Ureter (tissue), 1 donor: ENCODE results near the gene UBN2. TPM values are rescaled to one million over a fixed set of nuclear protein-coding genes. Genes with fewer than 3 reads are reported as not detected.
A peak's percentile ranks its signal among the peaks of the same experiment; 100 is the strongest.
"Not testable (repeated sequence)": the region's sequence is repeated elsewhere in the genome, so short reads cannot be mapped to it uniquely, and the experiment has no call there.

ENCODE experiments used
- DNase-seq: peaks from one replicate; pipeline ENCODE4 v3.0.0-alpha.2; 2020; ENCODE audit warnings: low spot score
- total RNA-seq: library from RNA; stranded (reverse); gene quantifications from one replicate; pipeline ENCODE4 v1.2.4, GENCODE V29; 2023
- donor health status: DM: yes; HTN: yes; CAD: no.

Gene UBN2
- total RNA-seq: 36.1 TPM

DNA sequence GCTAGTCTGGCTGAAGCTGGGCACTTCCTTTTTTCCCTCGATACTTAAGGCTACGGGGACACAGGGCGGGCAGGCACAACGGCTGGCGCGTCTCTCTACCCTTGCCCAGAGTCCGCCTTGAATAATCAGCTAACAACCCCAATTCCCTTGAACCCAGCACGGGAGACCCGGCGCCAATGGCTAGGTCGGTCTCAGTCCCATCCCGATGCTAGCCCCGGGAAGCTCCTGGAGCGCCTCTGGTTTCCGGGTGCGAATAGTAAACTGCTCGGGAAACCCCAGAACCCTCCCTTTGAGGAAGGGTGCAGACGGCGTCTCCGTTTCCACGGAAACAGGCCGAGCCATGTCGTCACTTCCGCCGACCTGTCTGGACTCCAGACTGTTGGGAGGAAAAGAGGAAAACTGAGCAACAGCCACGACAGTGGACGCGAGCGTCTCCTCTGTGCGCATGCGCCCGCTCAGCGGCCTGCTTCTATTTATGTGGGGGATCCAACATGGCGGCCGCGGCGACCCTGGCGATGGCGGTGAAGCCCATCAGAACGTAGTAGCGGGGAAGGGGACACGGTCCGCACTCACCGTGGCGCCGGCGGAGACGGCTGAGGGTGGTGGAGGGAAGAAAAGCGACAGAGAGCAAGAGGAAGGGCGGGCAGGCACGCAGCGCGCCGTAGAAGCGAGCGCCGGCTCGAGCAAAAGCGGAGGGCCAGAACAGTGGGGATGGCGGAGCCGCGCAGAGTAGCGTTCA lies at the start of gene UBN2:
UBN2 (plus strand) TSS at position 464 of the 739 bp plus-strand sequence; CDS start at position 712, 248 bp downstream.
- peak; percentile 97 for DNase-seq

DNA sequence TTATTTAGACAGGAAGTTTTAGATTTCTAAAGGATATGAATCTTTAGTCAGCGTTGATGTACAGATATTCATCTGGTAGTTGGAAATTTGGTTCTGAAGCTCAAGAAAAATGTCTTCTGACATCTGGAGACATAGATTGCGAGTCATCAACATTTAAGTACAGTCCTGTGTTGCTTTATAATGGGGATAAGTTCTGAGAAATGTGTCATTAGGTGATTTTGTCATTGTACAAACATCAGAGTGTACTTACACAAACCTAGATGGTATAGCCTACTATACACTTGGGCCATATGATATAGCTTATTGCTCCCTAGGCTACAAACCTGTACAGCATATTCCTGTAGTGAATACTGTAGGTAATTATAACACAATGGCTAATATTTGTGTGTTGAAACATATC lies 49.6 kb upstream of the UBN2 start:
- DNase-seq: no peak

DNA sequence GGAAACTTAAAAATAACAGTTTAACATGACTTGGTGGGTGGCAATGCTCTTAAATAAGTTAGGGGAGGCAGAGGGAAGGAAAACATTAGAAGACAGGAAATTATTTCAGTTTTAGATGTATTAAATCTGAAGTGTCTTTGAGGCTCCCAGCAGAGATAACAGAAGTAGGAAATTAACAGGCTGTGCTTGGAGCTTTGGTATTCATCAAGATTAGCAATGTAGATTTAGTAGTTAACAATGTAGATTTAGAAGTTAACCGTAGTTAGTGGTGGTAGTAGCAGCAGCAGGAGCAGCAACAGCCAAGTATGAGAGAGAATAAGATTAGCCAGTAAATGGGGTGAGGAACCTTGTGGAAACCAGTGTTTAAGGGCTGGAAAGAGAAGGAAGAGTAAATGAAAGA lies 48.7 kb upstream of the UBN2 start:
- DNase-seq: no peak

DNA sequence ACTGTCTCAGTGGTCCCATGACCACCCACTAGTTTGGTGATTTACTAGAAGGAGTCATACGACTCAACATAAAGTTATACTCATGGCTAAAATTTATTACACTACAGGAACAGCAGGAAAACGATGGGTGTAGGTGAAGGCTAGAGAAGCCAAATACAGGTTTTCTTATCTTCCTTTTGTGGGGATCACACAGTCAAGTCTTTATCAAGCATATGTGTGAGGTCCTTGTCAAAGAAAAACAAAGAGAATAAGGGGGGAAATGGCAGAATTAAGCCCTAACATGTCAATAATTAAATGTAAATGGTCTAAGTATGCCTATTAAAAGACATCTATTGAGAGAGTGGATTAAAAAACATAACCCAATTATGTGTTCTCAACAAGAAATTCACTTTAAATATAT lies 47.8 kb upstream of the UBN2 start:
- DNase-seq: no peak

DNA sequence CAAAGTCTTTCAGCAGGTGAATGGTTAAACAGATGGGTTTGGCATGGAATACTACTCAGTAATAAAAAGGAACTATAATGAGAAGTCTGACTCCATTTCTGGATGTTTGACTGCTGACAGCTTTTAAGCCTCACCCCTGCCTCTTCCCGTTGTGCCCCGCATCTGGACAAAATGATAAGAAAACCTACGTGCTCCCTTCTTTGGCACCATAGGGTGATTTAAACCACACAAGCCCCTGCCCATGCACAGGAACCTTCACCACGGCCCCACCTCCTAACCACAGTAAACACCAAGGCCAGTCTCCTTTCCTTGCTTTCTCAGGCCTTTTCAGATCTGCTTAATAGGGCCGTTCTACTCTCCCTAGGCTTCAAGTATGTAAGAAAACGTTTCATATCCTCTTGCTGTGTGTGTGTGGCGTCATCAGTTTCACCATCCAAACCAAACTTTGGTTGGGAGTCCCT lies 47.1 kb upstream of the UBN2 start:
- DNase-seq: no peak

DNA sequence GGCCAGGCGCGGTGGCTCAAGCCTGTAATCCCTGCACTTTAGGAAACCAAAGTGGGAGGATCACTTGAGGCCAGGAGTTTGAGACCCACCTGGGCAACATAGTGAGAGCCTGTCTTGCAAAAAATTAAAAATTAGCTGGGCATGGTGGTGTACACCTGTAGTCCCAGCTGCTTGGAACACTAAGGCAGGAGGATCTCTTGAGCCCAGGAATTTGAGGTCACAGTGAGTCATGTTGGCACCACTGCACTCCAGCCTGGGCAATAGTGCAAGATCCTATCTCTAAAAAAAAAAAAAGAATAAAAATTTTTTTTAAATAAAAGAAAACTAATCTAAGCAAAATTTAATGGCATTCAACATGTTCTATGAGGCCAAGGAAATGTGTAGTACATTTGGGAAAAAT lies 44.9 kb upstream of the UBN2 start:
- no peak for DNase-seq

DNA sequence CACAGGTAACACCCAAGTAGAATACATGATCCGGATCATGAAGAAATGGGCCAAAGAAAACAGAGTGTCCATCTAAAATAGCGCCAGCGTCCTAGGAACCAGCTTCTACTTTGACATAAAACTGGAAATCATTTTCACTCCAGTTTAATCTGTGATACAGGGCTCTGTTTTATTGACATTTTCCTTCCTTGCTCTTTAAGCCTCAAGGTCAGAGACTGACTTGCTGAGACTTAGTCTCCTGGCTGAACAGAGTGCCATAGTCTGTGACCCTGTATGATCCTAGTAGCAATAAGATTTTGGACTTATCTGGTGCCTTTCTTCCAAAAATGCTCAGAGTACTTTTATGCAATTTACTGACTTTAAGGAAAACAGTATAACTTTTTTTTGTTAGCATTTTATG lies 41.7 kb upstream of the UBN2 start:
- no peak for DNase-seq

DNA sequence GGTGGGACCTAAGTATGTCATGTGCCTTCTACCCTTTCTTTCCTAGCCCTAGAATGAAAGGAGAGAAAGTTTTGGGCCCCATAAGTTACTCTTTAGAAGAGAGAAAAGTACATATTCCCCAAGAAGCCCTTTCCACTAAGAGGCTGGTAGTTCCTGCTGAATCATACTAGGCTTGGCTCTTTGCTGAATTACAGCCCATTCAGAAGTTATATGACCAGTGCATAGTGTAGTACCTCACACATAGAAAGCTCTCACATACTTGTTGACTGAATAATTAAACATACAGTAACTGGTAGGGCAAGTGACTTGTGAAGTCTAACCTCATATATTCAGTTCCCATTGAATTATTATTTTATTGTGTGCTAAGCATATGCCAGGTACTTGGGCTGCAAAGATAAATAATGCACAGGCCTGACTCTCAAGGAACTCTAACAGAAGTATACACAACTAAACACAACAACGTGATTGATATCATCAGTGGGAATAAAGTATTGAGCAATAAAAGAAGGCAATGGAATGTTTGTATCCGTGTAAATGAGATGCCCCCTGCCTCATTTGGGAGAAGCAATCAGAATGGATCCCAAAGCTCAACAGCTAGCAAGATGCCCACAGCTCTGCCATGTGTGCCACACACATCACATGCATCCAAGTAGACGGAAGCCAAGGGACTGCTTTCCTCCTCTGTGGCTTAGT lies 38.9 kb upstream of the UBN2 start:
- DNase-seq: no peak

DNA sequence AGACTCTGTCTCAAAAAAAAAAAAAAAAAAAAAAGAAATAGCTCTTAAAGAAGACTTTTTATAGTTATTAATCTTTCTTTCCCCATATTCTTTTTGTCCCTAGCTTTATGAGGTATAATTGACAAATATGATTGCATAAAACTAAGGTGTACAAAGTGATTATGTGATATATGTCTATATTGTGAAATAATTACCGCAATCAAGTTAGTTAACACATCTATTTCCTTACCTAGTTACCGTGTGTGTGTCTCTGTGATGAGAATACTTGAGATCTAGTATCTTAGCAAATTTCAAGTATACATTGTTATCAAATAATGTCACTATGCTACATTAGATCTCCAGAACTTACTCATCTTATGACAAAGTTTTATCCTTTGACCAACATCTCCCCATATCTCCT lies 30.7 kb upstream of the UBN2 start:
- DNase-seq: no peak

DNA sequence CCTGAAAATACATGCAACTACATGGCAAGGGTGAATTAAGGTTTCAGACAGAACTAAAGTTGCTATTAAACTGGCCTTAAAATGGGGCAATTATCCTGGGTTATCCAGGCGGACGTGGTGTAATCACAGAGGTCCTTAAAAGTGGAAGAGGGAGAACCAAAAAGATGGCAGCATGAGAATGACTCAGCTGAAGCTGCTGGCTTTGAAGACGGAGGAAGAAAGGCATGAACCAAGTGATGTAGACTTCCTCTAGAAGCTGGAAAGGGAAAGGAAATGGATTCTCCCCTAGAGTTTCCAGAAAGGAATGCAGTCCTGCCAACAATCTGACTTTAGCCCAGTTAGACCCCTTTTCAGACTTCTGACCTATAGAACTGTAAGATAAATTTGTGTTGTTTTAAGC lies 27.0 kb upstream of the UBN2 start:
- no peak for DNase-seq

DNA sequence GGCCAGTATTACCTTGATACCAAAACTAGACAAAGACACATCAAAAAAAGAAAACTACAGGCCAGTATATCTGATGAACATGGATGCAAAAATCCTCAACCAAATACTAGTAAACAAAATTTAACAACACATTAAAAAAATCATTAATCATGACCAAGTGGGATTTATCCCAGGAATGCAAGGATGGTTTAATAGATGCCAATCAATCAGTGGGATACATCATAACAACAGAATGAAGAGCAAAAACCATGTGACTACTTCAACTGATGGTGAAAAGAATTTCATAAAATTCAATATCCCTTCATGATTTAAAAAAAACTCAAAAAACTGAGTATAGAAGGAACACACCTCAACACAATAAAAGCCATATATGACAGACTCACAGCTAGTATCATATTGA lies 25.2 kb upstream of the UBN2 start:
- no peak for DNase-seq

DNA sequence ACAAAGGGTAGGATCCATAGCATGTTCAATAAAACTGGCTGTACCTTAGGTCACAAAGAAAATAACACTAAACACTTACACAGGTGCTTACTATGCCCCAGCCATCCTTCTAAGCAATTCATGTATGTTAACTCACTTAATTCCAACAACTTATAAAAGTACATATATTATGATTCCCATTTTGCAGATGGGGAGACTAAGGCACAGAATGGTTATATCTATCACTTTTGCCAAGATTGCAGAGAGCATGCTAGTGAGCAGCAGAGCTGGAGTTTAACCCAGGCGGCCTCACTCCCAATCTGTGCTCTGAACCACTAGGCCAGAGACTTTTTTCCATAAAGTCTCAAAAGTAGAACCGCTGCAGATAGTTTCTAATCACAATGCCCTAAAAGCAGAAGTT lies 18.9 kb upstream of the UBN2 start:
- DNase-seq: no peak

DNA sequence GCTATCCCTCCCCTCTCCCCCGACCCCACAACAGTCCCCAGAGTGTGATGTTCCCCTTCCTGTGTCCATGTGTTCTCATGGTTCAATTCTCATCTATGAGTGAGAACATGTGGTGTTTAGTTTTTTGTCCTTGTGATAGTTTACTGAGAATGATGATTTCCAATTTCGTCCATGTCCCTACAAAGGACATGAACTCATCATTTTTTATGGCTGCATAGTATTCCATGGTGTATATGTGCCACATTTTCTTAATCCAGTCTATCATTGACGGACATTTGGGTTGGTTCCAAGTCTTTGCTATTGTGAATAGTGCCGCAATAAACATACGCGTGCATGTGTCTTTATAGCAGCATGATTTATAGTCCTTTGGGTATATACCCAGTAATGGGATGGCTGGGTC lies 17.5 kb upstream of the UBN2 start:
- not testable (repeated sequence) for DNase-seq

DNA sequence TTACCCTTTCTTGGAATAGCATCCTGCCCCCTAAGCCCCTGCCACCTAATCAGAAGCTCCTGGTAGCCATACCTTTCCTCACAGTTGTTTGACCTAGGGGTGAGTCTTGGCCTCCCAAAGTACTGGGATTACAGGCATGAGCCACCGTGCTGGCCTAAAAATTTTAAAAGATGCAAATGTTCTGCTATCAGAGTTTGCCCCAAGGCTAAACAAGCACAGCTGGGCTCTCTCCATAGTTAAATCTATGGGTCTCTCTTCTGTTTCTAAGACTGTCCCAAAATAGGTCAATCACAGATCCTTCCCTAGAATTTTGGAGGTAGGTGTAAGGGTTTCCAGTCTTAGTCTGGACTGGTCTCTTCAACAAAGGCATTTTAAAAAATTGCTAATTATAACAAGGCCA lies 12.9 kb upstream of the UBN2 start:
- no peak for DNase-seq

DNA sequence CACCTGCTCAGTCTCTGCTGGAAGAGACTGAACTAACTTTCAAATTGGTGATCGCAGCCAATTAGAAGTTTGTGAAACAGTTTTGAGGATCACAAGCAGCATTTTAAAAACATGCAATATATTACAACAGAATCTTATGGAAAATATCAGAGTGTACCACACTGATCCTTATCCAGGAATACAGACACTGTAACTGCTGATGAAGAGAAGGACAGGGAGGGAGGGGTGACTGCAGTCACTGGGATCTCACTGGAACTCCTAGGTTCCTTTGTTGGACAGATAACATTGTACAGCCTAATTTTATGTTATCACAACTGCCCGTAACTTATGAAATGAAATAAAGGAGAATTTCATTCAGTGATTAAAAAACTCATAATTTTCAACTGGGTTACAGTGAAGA lies 6.8 kb upstream of the UBN2 start:
- DNase-seq: no peak

DNA sequence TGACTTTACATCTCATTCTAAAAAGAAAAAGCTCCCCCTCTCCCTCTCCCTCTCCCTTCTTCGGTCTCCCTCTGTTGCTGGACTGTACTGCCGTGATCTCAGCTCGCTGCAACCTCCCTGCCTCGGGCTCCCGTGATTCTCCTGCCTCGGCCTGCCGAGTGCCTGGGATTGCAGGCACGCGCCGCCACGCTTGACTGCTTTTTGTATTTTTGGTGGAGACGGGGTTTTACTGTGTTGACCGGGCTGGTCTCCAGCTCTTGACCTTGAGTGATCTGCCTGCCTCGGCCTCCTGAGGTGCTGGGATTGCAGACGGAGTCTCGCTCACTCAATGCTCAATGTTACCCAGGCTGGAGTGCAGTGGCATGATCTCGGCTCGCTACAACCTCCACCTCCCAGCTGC lies 6.2 kb upstream of the UBN2 start:
- not testable (repeated sequence) for DNase-seq

DNA sequence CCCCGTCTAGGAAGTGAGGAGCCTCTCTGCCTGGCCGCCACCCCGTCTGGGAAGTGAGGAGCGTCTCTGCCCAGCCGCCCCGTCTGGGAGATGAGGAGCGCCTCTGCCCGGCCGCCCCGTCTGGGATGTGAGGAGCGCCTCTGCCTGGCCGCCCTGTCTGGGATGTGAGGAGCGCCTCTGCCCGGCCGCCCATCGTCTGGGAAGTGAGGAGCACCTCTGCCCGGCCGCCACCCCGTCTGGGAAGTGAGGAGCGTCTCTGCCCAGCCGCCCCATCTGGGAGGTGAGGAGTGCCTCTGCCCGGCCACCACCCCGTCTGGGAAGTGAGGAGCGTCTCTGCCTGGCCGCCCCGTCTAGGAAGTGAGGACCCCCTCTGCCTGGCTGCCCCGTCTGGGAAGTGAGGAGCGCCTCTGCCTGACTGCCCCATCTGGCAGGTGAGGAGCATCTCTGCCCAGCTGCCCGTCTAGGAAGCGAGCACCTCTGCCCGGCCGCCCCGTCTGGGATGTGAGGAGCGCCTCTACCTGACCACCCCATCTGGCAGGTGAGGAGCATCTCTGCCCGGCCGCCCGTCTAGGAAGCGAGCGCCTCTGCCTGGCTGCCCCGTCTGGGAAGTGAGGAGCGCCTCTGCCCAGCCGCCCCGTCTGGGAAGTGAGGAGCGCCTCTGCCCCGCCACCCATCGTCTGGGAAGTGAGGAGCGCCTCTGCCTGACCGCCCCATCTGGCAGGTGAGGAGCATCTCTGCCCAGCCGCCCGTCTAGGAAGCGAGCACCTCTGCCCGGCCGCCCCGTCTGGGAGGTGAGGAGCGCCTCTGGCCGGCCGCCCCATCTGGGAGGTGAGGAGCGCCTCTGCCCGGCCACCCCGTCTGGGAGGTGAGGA lies 5.5 kb upstream of the UBN2 start:
- not testable (repeated sequence) for DNase-seq

DNA sequence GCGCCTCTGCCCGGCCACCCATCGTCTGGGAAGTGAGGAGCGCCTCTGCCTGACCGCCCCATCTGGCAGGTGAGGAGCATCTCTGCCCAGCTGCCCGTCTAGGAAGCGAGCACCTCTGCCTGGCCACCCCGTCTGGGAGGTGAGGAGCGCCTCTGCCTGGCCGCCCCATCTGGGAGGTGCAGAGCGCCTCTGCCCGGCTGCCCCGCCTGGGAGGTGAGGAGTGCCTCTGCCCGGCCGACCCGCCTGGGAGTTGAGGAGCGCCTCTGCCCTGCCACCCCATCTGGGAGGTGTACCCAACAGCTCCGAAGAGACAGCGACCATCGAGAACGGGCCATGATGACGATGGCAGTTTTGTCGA lies 4.9 kb upstream of the UBN2 start:
- not testable (repeated sequence) for DNase-seq

DNA sequence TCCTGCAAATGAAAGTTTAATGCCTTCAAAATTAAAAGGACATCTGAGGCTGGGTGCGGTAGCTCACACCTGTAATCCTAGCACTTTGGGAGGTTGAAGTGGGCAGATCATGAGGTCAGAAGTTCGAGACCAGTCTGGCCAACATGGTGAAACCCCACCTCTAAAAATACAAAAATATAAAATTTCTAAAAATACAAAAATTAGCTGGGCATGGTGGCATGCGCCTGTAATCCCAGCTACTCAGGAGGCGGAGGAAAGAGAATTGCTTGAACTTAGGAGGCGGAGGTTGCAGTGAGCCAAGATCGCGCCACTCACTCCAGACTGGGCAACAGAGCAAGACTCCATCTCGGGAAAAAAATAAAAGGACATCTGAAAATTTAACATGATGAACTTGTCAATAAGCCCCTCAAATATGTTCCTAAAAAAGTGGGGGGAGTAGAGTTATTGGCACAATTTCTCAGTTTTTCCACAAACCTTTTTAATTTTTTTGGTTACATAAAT lies 4.0 kb upstream of the UBN2 start:
- DNase-seq: not testable (repeated sequence)

DNA sequence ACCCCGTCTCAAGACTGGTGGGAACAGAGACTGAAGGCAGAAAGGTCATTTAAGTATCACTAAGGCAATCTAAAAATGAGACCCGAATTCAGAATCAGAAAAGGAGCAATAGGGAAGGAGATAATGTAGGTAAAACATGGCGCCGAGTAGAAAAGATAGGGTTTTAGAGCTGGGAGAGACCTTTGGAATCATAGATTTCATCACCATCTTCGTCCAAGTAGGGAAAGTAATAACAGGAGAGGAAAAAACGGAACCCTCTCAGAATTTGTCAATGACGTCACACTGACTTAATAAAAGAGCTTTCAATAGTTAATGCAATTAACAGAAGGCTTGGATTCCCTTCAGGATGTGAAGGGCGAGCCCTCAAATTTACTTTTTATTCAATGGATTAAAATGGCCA lies 1.0 kb upstream of the UBN2 start:
- DNase-seq: no peak

DNA sequence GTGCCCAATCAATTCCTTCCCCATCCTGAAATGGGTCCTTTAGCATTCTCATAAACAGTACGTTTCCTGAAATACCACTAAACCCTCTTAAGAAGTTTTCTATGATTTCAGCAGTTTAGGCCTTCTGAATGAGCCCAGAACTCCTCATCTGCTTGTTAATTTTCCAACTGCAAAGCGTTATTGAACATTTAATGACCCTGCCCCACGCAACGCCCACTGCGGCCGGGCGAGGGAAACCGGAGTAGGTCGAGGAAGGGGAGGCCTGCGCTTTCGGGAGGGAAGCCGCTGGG lies 608 bp upstream of the UBN2 start:
- peak; percentile 45 for DNase-seq

DNA sequence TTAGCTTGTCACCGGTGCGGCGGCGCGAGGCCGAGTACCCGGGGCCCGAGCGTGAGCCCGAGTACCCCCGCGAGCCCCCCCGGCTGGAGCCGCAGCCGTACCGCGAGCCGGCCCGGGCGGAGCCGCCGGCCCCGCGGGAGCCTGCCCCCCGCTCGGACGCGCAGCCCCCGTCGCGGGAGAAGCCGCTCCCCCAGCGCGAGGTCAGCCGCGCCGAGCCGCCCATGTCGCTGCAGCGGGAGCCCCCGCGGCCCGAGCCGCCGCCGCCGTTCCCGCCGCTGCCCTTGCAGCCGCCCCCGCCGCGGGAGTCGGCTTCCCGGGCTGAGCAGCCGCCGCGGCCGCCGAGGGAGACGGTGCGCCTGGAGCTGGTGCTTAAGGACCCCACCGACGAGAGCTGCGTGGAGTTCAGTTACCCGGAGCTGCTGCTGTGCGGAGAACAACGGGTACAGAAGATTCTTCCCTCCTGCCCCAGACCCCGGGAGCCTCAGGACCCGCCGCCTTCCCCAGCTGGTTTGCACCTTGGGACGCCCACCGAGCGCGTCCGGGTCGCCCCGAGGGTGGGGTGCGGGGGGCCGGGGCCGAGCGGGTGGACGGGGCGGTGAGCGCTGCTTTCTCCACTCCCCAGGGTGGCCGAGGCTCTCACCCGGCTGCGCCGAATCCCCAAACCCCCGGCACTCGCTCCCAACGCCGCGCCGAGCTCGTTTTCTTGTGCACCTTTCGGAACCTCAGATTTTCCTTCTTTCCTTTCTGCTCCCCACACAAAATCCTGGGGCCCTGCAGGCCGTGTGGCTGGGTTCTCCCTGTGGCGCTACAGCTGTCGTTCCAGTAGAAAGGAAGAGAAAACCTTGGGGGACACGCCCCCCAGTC lies 708 bp downstream of the UBN2 start:
- DNase-seq: no peak
